Measurements from ENCODE around the gene CACNA1C. TPM values are rescaled to one million over a fixed set of nuclear protein-coding genes. Genes with fewer than 3 reads are reported as not detected.

CACNA1C gene
- total RNA-seq, 3 donors from 2014 or later, result 2.6 to 11.8 (median 9.5) TPM

DNA sequence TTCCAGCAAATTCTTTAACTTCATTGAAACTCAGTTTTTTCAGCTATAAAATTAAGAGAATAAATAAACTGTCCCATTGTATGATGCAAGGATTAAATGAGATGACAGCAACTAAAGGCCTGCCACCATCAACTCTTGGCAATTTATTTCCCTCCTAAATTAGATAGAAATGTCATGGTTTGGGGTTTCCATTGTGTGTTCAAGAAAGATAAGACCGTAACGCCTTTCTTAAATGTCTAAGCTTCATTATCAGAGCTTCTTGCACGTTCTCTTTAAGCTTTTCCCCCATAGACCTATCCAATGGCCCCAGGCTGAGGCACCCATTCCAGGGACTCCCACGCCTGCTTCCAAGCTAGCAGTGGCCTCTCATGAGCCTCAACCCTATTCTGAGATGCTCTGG lies 281.9 kb downstream of the CACNA1C start:
- no peaks in the 10 kb centered on the region for H3K9me3 ChIP-seq
- H3K36me3 ChIP-seq, result no peaks in the 10 kb centered on the region
- H3K4me3 ChIP-seq, result no peak overlapping the region
- no peaks in the 10 kb centered on the region for H3K27me3 ChIP-seq
- intact Hi-C loops (cut with DNase I; ENCODE audit: low total_unique reads), result no loop called here
- no peak for DNase-seq (ENCODE audit: low spot score in 2 of 2)
- no peaks in the 10 kb centered on the region for H3K4me1 ChIP-seq
- no peak for TF ChIP-seq POLR2A (IDR thresholded peaks at IDR 0.05)
- no peak for TF ChIP-seq CTCF (IDR thresholded peaks at IDR 0.05)
- no peak for TF ChIP-seq POLR2AphosphoS5 (IDR thresholded peaks at IDR 0.05)
- H3K27ac ChIP-seq, result no peak overlapping the region

- H3K27ac ChIP-seq, result no peak overlapping the region
- intact Hi-C loops (cut with DNase I; ENCODE audit: low total_unique reads), result no loop called here
Observed at GRCh38 chr12:2335109-2335508, 282.3 kb downstream of the CACNA1C start.

GRCh38 chr12:2335513-2335912 lies 282.7 kb downstream of the CACNA1C start:
- H3K27ac ChIP-seq, result no peak overlapping the region

More at GRCh38 chr12:2335109-2335508, 282.3 kb downstream of the CACNA1C start:
- TF ChIP-seq CTCF (IDR thresholded peaks at IDR 0.05), result no peak
- no peak for TF ChIP-seq POLR2AphosphoS5 (IDR thresholded peaks at IDR 0.05)
- TF ChIP-seq POLR2A (IDR thresholded peaks at IDR 0.05), result no peak
- Histone ChIP-seq H3K36me3 (no peaks in the 10 kb centered on the region), H3K9me3 (no peaks in the 10 kb centered on the region), H3K4me1 (no peaks in the 10 kb centered on the region), H3K4me3 (no peak overlapping the region), H3K27me3 (no peaks in the 10 kb centered on the region)
- DNase-seq (ENCODE audit: low spot score in 2 of 2), result no peak

DNA sequence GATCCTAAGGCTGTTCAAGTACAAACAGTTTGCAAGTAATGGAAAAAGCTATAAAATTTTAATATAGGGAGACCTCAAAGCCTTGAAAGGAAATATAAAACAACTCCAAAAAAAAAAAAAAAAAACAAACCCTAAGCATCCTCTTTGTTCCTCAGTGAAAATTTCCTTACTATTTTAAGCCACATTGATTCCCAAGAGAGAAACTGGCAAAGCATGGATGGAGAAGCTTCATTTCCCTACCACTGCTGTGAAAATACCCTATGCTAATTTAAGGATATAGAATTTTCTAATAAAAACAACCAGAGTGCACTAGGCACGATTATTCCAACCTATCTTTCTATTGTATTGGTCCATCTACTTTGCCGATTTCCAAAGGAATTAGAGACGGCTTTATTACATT lies 283.1 kb downstream of the CACNA1C start:
- no peaks in the 10 kb centered on the region for H3K4me1 ChIP-seq
- H3K27ac ChIP-seq, result no peak overlapping the region
- H3K9me3 ChIP-seq, result no peaks in the 10 kb centered on the region
- no peak for DNase-seq (ENCODE audit: low spot score in 2 of 2)
- no peaks in the 10 kb centered on the region for H3K27me3 ChIP-seq
- H3K4me3 ChIP-seq, result no peak overlapping the region
- H3K36me3 ChIP-seq, result no peaks in the 10 kb centered on the region
- intact Hi-C loops (cut with DNase I; ENCODE audit: low total_unique reads), result no loop called here
- TF ChIP-seq POLR2A (IDR thresholded peaks at IDR 0.05) (no peak), CTCF (IDR thresholded peaks at IDR 0.05) (no peak)

More at GRCh38 chr12:2335513-2335912, 282.7 kb downstream of the CACNA1C start:
- Histone ChIP-seq H3K4me1 (no peaks in the 10 kb centered on the region), H3K4me3 (no peak overlapping the region), H3K27me3 (no peaks in the 10 kb centered on the region), H3K9me3 (no peaks in the 10 kb centered on the region), H3K36me3 (no peaks in the 10 kb centered on the region)
- intact Hi-C loops (cut with DNase I; ENCODE audit: low total_unique reads), result no loop called here
- TF ChIP-seq CTCF (IDR thresholded peaks at IDR 0.05) (no peak), POLR2A (IDR thresholded peaks at IDR 0.05) (no peak), POLR2AphosphoS5 (IDR thresholded peaks at IDR 0.05) (no peak)
- DNase-seq (ENCODE audit: low spot score in 2 of 2), result no peak

GRCh38 chr12:2336409-2336829 lies 283.6 kb downstream of the CACNA1C start:
- TF ChIP-seq POLR2A (IDR thresholded peaks at IDR 0.05), result no peak
- no peak for TF ChIP-seq CTCF (IDR thresholded peaks at IDR 0.05)
- TF ChIP-seq POLR2AphosphoS5 (IDR thresholded peaks at IDR 0.05), result no peak
- H3K36me3 ChIP-seq, result no peaks in the 10 kb centered on the region
- DNase-seq (ENCODE audit: low spot score in 2 of 2), result no peak
- intact Hi-C loops (cut with DNase I; ENCODE audit: low total_unique reads), result no loop called here
- no peaks in the 10 kb centered on the region for H3K4me1 ChIP-seq
- H3K27ac ChIP-seq, result peak overlapping the region; percentile 67 to 72
- no peak overlapping the region for H3K4me3 ChIP-seq
- H3K27me3 ChIP-seq, result no peaks in the 10 kb centered on the region
- H3K9me3 ChIP-seq, result no peaks in the 10 kb centered on the region
